Measurements from ENCODE around the gene SPAG9.
"Not testable (repeated sequence)": the region's sequence is repeated elsewhere in the genome, so short reads cannot be mapped to it uniquely, and the experiment has no call there.

SPAG9 gene

GRCh38 chr17:51135956-51136355 lies 15.3 kb upstream of the SPAG9 start:
- no peak for DNase-seq

DNA sequence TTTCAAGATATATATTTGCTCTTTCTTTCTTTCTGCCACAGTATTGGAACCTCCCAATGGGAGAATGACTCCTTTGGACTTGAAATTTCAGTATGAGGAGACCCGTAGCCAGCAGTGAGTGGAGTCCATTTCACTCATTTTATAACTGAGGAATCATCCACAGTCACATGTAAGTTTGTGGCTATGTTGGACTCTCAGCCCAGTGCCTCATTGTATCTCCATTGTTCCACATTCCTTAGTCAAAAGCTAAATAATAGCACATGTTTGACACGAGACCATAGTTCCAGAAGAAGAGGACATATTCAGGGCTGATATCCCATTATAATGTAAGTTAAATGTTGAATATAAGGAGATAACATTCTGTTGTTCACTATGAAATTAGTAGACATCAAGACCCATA lies 12.7 kb upstream of the SPAG9 start:
- DNase-seq: no peak

DNA sequence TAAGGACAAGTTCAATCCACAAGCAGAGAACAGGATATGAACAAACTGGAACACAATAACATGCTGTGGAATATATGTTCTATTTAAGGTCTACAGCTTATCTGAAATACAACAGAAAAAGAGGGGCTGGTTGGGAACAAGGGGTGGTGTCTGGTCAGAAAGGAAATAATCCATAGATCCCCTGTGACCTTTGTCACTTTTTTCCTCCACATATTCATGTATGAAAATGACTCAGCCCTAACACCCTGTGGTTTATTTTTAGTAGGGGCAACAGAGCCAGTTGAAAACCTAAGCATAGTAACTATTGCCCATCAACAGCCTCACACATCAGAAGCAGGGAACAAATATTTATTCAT lies 12.3 kb upstream of the SPAG9 start:
- DNase-seq: no peak

- DNase-seq: no peak
Measured at GRCh38 chr17:51128076-51128475, 7.4 kb upstream of the SPAG9 start.

DNA sequence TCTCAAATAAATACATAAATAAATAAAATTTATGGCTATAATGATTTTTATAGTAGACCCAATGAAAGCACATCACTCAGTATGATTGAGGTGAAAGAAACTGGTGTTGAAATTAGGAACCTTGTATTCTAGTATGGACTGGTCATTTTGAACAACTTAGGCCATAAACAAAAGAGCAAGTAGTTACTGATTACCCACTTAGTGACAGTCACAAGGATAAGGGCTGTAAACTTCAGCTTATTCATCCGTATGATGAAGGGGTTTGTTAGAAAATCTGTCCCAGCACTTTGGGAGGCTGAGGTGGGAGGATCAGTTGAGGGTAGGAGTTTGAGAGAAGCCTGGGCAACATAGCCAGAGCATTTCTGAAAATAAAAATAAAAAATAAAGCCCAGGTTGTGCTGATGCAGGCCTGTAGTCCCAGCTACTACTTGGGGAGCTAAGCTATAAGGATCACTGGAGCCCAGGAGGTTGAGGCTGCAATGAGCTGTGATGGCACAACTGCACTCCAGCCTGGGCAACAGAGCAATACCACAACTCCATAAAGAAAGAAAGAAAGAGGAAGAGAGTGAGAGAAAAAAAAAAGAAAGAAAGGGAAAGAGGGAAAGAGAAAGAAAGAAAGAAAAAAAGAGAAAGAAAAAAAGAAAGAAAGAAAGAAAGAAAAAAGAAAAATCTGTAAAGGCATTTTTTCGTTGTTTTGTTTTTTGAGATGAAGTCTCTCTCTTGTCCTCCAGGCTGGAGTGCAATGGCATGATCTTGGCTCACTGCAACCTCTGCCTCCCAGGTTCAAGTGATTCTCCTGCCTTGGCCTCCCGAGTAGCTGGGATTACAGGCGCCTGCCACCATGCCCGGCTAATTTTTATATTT lies 4.2 kb upstream of the SPAG9 start:
- DNase-seq: no peak

- not testable (repeated sequence) for DNase-seq
Measured at GRCh38 chr17:51122473-51123115, 1.9 kb upstream of the SPAG9 start.

DNA sequence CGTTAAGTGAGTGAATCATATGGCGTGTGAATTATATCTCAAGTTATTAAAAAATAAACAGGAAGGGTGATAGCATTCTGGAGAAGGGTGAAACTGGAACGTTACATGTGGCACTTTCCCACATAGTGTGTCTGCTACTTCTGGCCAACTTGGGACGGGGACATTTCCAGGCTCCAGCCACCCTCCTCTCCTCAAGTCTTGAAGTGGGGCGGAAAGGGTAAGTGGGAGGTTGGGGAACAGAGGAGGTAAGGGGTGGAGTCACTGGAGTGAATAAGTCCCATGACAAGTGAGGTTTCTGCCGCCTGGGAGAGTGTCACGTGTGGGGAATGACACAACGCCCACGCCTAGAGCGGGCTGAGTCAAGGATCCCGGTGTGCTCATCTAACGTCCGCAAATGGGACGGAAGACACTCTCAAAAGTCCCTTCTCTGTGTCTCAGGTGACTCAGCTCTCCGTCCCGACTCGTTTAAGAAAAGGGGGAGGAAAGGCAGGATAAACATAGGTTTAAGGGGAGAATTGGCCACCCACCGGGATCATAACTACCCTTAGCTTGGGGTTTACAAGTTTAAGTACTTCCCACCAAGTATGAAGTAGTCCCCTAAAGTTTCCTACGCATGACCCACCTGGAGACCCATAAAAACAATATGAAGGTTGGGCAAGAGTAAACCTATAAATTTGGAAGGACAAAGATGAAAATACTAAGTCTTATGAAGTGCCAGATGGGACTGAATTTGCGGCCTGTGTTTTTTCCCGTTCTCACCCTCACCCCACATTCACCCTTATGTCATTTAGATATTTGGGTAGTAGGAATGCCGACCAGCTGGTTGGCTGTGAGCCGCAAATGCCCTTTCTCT lies 1.2 kb upstream of the SPAG9 start:
- peak; percentile 61 for DNase-seq

DNA sequence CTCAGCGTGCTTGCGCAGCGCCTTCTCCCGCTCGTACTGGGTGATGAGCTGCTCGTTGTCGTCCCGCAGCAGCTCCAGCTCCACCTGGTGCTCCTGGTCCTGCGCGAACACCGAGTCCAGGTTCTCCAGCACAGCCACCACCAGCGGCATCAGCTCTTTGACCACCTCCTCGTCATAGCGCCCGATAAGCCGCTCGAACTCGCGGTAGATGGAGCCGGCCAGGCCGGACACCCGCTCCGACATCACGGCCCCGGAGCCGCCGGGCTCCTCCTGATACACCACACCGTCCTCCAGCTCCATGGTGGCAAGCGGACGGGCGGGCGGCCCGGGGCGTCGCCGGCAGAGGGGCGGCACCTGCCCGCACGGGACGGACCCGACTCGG lies 320 bp downstream of the SPAG9 start:
- DNase-seq: peak; percentile 35

- DNase-seq: no peak
Measured at GRCh38 chr17:51119415-51120356, 982 bp downstream of the SPAG9 start.

- DNase-seq: peak; percentile 93
Measured at GRCh38 chr17:51118330-51119195, 2.1 kb downstream of the SPAG9 start.

- DNase-seq: no peak
Measured at GRCh38 chr17:51115179-51115578, 5.5 kb downstream of the SPAG9 start.

DNA sequence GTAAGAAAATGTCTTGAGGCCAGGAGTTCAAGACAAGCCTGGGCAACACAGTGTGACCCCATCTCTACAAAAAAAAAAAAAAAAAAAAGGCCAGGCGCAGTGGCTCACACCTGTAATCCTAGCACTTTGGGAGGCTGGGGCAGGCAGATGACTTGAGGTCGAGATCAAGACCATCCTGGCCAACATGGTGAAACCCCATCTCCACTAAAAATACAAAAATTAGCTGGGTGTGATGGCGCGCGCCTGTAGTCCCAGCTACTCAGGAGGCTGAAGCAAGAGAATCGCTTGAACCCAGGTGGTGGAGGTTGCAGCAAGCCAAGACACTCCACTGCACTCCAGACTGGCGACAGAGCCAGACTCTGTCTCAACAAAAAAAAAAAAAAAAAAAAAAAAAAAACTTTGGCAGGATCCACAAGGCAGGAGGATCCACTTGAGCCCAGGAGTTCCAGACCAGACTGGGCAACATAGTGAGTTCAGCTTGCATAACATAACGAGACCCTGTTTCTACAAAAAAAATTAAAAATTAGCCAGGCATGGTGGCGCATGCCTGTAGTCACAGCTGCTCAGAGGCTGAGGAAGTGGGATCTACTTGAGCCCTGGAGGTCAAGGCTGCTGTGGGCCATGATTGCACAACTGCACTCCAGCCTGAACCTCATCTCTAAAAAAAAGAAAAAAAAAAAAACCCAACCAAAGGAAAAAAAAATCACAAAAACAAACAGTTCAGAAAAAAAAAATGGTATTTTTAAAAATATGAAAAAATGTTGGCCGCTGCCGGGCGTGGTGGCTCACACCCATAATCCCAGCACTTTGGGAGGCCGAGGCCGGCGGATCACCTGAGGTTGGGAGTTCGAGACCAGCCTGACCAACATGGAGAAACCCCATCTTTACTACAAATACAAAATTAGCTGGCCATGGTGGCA lies 8.1 kb downstream of the SPAG9 start:
- not testable (repeated sequence) for DNase-seq

- no peak for DNase-seq
Measured at GRCh38 chr17:51107778-51108177, 12.9 kb downstream of the SPAG9 start.

- no peak for DNase-seq
Measured at GRCh38 chr17:51103451-51103850, 17.2 kb downstream of the SPAG9 start.

DNA sequence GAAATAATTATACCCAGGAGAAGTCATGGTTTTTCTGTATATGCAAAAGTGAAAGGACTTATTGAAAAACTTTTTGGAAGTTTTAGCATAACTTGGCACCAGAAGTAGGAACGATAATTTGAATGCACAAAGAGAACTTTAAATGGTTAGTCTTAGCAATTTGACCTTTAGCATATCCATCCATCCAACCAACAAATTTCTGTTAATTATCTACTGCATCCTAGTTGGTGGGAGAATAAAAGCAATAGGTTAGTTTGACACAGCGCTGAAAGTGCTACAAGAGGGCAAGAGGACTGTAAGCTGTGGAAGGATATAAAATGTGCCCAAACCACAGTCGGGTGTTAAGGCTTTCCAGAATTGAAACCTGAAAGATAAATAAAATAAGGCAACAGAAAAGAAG lies 17.6 kb downstream of the SPAG9 start:
- no peak for DNase-seq

DNA sequence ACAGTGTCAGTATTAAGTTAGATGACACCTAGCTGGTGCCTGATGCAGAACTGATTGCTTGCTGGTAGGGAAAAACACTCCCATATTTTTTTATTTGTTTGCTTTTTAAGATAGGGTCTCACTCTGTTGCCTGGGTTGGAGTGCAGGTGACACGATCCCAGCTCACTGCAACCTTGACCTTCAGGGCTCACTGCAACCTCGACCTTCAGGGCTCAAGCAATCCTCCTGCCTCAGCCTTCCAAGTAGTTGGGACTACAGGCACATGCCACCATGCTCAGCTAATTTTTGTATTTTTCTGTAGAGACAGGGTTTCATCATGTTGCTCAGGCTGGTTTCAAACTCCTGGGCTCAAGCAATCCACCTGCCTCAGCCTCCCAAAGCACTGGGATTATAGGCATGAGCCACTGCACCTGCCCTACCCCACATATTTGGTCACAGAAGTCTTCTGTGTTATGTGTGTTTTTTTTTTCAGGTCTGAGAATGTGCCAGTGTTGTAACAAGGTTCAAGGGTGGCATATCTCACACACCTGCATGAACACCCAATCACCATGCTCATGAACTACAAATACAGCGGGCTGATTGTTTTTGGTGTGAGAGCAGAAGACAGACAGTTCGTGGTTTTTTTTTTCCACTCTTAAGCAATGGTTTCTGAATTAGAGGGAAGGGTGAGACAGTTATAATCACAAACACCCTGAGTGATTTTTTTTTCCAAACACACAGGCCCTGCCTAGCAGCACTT lies 22.8 kb downstream of the SPAG9 start:
- no peak for DNase-seq

GRCh38 chr17:51091635-51092034 lies 29.0 kb downstream of the SPAG9 start:
- no peak for DNase-seq

DNA sequence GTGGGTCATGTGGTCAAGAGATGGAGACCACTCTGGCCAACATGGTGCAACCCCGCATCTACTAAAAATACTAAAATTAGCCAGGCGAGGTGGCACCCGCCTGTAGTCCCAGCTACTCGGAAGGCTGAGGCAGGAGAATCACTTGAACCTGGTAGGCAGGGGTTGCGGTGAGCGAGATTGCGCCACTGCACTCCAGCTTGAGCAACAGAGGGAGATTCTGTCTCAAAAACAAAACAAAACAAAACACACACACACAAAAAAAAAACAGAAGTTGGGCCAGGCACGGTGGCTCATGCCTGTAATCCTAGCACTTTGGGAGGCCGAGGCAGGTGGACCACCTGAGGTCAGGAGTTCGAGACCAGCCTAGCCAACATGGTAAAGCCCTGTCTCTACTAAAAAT lies 31.8 kb downstream of the SPAG9 start:
- not testable (repeated sequence) for DNase-seq

- DNase-seq: no peak
Measured at GRCh38 chr17:51088287-51088686, 32.4 kb downstream of the SPAG9 start.
